Spinal cord (tissue), 10 donors: ENCODE results near the gene PRKN. TPM values are rescaled to one million over a fixed set of nuclear protein-coding genes. Genes with fewer than 3 reads are reported as not detected.

Experiments
- DNase-seq, 6 donors: peaks; one replicate each; pipeline versions ENCODE4 v3.0.0 to v3.0.0-alpha.2; 2013 to 2015; ENCODE audit warnings: low spot score in 6 of 6, low read depth in 4 of 6
- H3K27ac ChIP-seq: one replicate; pipeline ENCODE4 v1.5.1; 2013; ENCODE audit warnings: low read depth, low read length, control low read depth
- H3K27me3 ChIP-seq: one replicate; pipeline ENCODE4 v1.6.1; 2013; ENCODE audit warnings: low read length; ENCODE audit not compliant: control insufficient read depth, insufficient read depth
- H3K36me3 ChIP-seq: one replicate; pipeline ENCODE4 v1.6.1; 2013; ENCODE audit warnings: low read length; ENCODE audit not compliant: control insufficient read depth, insufficient read depth
- H3K4me1 ChIP-seq: one replicate; pipeline ENCODE4 v1.6.1; 2013; ENCODE audit warnings: low read length; ENCODE audit not compliant: control insufficient read depth, insufficient read depth
- H3K4me3 ChIP-seq: one replicate; pipeline ENCODE4 v1.5.1; 2013; ENCODE audit warnings: low read depth, low read length, control low read depth
- H3K9me3 ChIP-seq: one replicate; pipeline ENCODE4 v1.6.1; 2013; ENCODE audit warnings: low read length; ENCODE audit not compliant: control insufficient read depth, insufficient read depth
- WGBS: methylation state at CpG from one replicate; pipeline ENCODE4 v1.1.5; 2013; ENCODE audit warnings: missing lambda C conversion rate; ENCODE audit not compliant: insufficient coverage; 5-methylcytosine and 5-hydroxymethylcytosine counted together
- polyA plus RNA-seq, 2 donors: library from polyadenylated mRNA; unstranded; fragments of 120-200 nt; gene quantifications; one replicate each; pipeline ENCODE4 v1.2.1, GENCODE V29; 2013; ENCODE audit not compliant: insufficient read length in 2 of 2
- total RNA-seq, 2 donors: library from RNA; depleted of rRNA in 1 of 2; stranded (reverse); fragments of 120-200 nt in 1 of 2; fragments of >200 nt in 1 of 2; gene quantifications; one replicate each; pipeline versions ENCODE4 v1.2.3 to v1.2.4, GENCODE V29; 2013 to 2014
- donor health status: healthy.

Gene PRKN
- total and polyA plus RNA-seq, 4 donors, result 7.4 to 9.5 (median 8.4) TPM

DNA sequence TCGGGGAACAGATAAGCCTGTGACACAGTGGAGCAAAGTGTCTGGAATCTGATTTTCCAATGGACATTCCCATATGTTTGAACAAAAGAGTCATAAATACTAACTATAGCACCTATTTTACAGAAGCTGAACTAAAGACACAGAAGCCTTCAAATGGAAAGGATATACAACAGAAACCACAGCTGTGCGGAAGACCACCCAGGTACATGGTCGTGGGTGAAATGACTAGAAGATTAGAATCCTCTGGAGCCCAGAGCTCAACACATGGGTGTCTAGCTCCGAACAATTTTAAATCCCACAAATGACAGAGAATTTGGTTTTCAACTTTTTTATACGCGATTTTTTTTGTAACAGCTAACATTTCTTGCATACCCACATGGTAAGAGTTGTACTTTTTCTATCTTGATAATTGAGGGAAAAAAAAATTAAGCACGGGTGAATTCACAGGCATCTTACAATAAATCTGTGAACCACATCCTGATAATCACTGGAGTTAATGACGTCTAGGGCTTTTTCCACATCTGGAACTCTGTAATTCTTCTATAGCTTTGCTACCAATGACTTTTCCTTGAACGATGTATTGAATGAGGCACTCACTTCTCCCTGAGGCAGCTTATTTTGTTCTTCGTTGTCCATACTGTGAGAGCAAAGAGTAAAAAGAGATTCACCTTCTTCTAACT is 1182.6 kb downstream of the PRKN start:
- no peaks in the 10 kb centered on the region for H3K9me3 ChIP-seq
- H3K36me3 ChIP-seq, result no peaks in the 10 kb centered on the region
- no peaks in the 10 kb centered on the region for H3K4me1 ChIP-seq
- H3K27me3 ChIP-seq, result no peaks in the 10 kb centered on the region
- no peak overlapping the region for H3K4me3 ChIP-seq
- H3K27ac ChIP-seq, result no peak overlapping the region
- WGBS, result 86% methylated on average over 3 of the region's 10 CpGs
- DNase-seq, result no peak

DNA sequence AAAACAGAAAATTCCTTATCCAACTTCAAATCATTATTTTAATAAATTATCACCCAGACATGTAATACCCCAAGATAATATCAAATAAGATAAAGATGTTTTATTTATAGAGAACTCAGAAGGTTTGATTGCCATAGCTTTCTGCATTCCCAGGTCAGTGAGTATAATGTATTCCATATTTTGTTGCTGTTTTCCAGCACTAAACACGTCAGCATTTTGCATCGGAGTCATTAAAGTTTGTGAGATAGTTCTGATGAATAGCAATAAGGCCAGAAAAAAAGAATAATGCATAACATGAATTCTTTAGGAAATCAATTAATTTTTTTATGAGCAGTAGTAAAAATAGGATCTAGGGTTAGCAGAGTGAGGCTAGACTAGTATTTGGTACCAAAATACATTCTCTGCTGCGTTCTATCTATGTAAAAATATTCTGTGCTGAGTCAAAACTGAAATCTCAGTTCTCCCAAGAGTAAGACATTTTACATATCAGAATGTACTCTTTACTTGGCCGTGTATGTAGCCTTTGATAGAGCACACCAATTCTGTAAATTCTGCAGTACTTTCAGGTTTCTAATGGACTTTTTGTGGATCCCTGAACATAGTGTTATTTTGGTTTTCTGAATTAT is 1183.8 kb downstream of the PRKN start:
- Histone ChIP-seq H3K27me3 (no peaks in the 10 kb centered on the region), H3K4me1 (no peaks in the 10 kb centered on the region), H3K27ac (no peak overlapping the region), H3K36me3 (no peaks in the 10 kb centered on the region), H3K9me3 (no peaks in the 10 kb centered on the region), H3K4me3 (no peak overlapping the region)
- no CpG with 5 or more reads among the region's 4 CpGs for WGBS
- no peak for DNase-seq

DNA sequence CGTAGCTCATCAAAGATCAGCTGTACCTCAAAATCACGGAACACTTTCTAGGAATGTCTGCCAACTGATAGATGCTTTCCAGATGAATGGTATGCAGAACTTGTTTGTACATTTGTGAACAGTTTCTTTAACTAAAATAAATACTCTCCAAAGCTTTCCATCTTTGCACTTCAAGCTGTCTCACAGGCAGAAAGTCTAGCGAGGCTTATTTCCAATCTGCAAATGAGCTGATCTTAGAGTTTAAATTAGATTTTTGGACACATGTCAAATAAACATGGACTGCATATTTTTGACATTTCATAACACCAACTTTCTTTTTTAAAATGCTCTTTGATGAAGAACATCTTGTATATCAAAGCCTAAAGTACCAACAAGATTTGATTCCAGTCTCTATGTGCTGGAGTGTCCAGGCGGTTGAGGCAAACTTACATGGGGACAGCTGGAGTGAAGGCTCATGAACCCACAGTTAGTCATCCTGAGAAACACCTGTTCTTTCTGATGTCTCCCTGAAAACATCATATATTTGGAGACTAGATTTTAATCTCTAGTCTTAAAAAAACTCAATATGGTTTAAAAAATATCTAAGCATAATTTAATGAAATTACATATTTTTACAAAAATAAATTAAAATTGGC is 1185.1 kb downstream of the PRKN start:
- no peaks in the 10 kb centered on the region for H3K4me1 ChIP-seq
- WGBS, result no CpG with 5 or more reads among the region's 4 CpGs
- peak in 1 of 6 donors; percentile 75 for DNase-seq

DNA sequence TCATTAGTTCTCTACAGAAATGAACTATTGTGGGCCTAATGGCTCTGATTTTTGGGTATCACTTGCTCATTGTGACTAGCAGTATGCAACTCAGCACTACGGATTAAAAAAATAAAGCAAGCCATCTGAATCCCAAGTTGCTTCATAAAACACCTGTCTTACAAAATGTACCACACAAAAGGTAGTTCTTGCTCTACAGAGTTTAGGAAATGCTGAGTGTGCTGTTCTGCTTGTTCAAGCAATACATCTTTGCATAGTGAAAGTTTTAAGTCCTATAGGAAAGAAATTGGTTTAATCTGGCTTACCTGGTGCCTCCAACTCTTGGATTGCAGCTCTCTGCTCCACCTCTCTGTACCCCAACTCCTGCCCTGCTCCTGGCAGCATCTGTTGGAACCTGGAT is 1187.0 kb downstream of the PRKN start:
- WGBS, result no CpG with 5 or more reads among the region's 1 CpG
- Histone ChIP-seq H3K27me3 (no peaks in the 10 kb centered on the region), H3K36me3 (no peaks in the 10 kb centered on the region), H3K4me3 (no peak overlapping the region), H3K9me3 (no peaks in the 10 kb centered on the region), H3K4me1 (no peaks in the 10 kb centered on the region), H3K27ac (no peak overlapping the region)
- DNase-seq, result peak in 1 of 6 donors; percentile 33

More for the DNA sequence above, 1185.1 kb downstream of the PRKN start:
- H3K36me3 ChIP-seq, result no peaks in the 10 kb centered on the region
- H3K27ac ChIP-seq, result no peak overlapping the region
- H3K27me3 ChIP-seq, result no peaks in the 10 kb centered on the region
- H3K4me3 ChIP-seq, result no peak overlapping the region
- H3K9me3 ChIP-seq, result no peaks in the 10 kb centered on the region

DNA sequence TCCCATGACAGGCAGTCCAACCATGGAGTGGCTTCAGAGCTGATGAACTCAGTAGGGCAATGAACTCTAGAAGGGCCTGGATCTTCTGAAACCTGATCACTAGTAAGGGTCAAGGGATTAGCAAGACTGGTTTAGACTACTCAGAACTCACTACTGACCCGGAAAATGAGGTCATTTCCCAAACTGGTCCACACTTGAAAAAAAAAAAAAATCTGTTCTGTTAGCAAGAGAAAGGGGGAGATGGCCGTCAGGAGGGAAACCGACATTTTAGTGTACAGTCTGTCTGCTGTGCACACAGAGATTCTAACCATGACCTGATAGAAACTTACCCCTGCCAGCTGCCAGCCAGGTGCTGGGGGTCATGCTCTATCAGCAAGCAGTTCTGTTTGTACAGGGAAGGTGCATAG is 1191.3 kb downstream of the PRKN start:
- H3K27me3 ChIP-seq, result no peaks in the 10 kb centered on the region
- no peak for DNase-seq
- H3K36me3 ChIP-seq, result no peaks in the 10 kb centered on the region
- no peak overlapping the region for H3K27ac ChIP-seq
- no peaks in the 10 kb centered on the region for H3K9me3 ChIP-seq
- no peak overlapping the region for H3K4me3 ChIP-seq
- 80% methylated on average over 1 of the region's 3 CpGs for WGBS
- H3K4me1 ChIP-seq, result no peaks in the 10 kb centered on the region

DNA sequence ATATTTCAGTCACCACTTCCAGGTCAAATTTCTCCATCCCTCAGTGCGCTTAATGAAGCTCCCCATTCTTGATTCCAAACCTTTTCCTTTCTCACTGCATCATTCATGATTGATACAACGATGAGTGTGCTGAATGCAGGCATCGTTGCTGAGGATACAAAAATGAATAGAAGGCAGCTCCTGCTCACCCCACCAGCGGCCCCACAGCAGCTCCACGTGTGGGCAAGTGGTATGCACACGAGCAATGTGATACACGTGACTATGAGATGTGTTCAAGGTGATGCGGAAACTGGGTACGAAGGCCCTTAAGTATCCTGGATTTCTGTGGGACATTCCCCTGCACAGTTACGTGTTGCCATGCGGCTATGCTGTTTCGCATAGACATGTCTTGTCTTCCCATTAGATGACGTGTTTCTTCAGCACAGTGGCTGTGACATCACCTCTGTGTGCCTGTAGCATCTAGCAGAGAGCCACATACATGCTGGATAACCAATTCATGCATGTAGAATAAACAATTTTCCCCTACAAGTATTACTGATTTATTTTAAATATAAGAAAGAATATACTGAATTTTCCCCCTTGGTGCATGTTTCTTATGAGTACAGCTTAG is 1193.2 kb downstream of the PRKN start:
- WGBS, result 83% methylated on average over 11 of the region's 13 CpGs
- no peaks in the 10 kb centered on the region for H3K36me3 ChIP-seq
- DNase-seq, result no peak
- H3K4me3 ChIP-seq, result no peak overlapping the region
- peaks cover 2% of the 10 kb centered on the region for H3K4me1 ChIP-seq
- no peaks in the 10 kb centered on the region for H3K27me3 ChIP-seq
- H3K27ac ChIP-seq, result no peak overlapping the region
- no peaks in the 10 kb centered on the region for H3K9me3 ChIP-seq

DNA sequence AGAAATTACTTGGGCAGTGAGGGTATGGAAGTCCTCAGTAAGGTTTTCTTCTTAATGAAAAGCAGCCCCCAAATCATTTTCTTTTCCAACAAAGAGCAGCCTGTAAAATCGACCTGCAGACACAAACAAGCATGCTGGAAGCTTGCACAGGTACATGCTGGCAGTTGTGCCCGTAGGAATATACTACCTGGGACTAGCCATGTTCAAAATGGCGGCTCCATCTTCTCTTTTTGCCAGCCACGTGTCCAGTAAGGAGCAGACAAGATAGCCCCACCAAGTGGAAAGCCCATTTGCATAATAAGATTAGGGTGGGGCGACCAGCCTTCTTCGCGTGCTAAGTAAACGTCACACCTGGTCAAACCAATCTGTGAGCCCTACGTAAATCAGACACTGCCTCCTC is 1194.3 kb downstream of the PRKN start:
- H3K27me3 ChIP-seq, result no peaks in the 10 kb centered on the region
- H3K9me3 ChIP-seq, result no peaks in the 10 kb centered on the region
- DNase-seq, result no peak
- H3K36me3 ChIP-seq, result no peaks in the 10 kb centered on the region
- no peak overlapping the region for H3K27ac ChIP-seq
- H3K4me1 ChIP-seq, result peaks cover 2% of the 10 kb centered on the region
- 97% methylated on average over 9 of the region's 9 CpGs for WGBS
- H3K4me3 ChIP-seq, result no peak overlapping the region

DNA sequence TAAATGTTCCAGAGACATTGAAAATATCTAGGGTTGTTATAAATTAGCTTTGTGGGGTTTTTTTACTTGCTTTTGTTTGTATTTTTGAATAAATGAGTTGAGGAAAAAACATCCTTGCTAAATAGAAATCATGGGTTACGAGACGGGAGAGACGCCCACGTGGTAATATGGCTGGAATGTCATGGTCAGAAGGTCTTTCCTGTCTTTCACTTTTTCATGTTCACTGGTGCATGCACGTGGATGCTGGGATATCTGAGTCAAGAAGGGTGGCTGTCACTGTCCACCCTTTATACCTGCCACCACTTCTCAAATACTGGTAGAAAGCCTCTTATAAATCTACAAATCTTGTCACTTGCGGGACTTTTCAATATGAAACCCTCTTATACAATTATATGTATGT is 1195.0 kb downstream of the PRKN start:
- peaks cover 2% of the 10 kb centered on the region for H3K4me1 ChIP-seq
- 100% methylated on average over 4 of the region's 6 CpGs for WGBS
- no peak for DNase-seq

DNA sequence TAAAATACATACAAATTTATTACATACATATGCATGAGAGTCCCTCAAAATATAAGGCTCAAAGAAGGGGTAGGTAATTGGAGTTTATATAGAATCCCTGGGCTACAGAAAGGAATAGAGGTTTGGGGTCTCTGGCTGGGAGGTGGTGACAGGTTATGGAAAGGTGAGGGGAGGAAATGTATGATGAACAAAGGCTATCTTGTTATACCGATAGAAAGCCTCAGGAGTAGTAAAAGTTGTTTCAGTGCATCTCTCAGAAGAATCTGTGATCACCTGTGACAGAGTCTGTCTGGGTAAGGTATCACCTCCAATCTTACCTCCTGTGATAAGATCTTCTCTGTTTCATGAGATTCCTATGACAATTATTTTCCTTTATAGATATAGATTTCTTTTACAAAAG is 1200.8 kb downstream of the PRKN start:
- Histone ChIP-seq H3K4me1 (peaks cover 2% of the 10 kb centered on the region), H3K4me3 (no peak overlapping the region), H3K9me3 (no peaks in the 10 kb centered on the region), H3K36me3 (no peaks in the 10 kb centered on the region), H3K27me3 (no peaks in the 10 kb centered on the region), H3K27ac (no peak overlapping the region)
- 100% methylated on average over 1 of the region's 1 CpG for WGBS
- DNase-seq, result no peak

More for the DNA sequence above, 1195.0 kb downstream of the PRKN start:
- Histone ChIP-seq H3K36me3 (no peaks in the 10 kb centered on the region), H3K27ac (no peak overlapping the region), H3K9me3 (no peaks in the 10 kb centered on the region), H3K27me3 (no peaks in the 10 kb centered on the region), H3K4me3 (no peak overlapping the region)
